HG03064 (cell line): ENCODE data around the gene TMEFF1.

Experiments
- ATAC-seq: cut with Tn5 transposase; IDR thresholded peaks from one replicate; pipeline ENCODE4 v1.9.1; 2021; ENCODE audit warnings: low read depth; ENCODE audit not compliant: unreplicated experiment

Gene TMEFF1

DNA sequence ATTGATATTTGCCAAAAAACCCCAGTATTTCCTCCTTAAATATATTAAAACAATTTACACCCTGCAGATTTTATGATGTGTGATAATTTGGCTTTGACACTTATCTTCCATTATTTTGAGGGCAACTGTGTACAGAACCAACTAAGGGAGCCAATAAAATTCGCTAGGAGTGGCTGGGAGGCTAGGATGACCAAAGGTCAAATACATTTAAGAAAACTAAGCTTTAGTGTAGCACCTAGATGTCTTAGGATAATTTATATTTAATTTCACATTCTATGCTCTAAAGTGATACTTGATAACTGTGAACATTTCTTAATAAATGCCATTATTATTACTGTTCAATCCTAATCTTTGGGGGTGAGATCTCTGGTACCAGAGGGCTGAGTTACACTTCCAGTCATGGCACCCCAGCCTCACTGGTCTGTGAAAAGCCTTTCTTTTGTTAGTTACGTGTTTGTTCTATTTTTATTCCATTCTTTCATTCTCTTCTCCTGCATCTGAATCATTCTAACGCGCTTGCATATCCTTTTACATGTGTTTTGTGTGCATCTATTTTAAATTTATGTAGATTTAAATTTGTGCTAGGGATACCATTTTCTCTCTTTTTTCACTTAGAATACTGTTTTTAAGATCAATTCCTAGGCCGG, 26.9 kb upstream of the TMEFF1 start:
- no peak for ATAC-seq

DNA sequence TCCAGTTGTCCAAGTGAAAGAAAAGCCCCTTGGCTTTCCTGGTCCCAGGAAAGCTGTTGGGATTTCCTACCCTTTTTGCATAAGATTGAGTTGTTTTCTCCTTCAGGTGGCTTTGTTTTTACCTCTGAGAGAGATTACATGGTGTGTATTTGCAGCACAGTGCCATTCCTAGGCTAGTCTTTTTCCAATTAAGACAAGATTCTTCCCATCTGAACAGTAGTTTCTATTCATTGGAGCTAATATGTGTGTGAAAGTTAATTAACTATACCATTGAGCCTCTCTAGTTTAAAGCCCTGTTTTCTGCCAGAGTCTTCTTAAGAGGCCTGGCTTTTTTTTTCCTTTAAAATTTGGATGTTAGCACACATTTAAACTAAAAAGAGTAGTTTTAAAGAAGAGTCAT, 25.9 kb upstream of the TMEFF1 start:
- no peak for ATAC-seq

DNA sequence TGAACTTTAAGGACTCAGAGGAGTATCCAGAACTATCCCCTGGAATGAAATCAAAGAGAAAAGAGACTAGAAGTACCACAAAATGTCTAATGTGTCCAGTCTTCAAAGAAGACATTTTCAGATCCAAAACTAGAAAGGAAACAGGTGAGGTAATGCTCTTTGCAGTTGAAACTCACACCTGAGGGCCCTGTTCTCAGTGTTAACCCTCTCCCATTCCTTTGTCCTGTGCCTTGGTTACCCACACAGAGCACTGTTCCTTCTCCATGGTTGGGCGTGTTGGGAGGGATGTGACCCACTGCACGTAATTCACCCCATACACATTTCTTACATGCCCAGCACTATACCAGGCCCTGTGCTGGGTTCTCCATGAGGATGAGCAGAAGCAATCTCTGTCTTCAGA, 24.7 kb upstream of the TMEFF1 start:
- no peak for ATAC-seq

GRCh38 chr9:100449420-100449819, 23.5 kb upstream of the TMEFF1 start:
- no peak for ATAC-seq

DNA sequence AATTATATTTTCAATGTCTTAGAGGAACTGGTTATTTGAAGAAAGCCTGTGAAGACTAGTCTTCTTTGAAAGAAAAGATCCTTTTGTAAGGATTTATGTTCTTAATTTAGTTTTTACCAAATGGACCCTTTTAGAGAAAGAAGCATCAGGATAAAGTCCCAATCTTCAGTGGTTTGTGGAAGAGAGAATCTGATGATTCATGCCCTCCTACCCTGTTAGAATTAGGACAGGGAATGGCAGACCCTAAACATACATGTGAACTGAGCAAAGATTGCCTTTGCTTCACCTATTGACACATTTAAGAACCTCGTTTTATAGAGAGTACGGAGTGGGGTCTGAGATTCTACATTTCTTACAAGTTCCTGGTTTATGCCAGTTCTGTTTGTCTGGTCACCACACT, 20.1 kb upstream of the TMEFF1 start:
- no peak for ATAC-seq

- ATAC-seq: no peak
These were observed 17.5 kb upstream of the TMEFF1 start for GRCh38 chr9:100455470-100455869.

DNA sequence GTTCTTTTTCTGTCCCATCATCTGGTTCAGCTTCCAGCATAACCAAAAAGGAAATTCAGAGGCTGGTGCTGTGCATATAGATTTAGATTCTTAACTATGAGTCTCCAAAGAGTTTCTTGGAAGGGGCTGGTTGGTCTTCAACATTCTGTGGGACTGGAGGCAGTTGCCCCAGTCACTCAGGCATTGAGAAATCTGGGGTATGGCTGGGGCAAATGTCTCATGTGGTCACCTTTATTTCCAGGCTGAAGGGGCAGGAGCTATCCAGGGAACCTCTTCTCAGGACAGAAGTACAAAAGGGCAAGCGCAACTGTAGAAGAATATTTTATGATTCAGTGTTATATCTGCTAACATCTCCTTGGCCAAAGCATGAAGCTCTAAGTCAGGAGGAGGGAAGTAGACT, 15.4 kb upstream of the TMEFF1 start:
- ATAC-seq: no peak

DNA sequence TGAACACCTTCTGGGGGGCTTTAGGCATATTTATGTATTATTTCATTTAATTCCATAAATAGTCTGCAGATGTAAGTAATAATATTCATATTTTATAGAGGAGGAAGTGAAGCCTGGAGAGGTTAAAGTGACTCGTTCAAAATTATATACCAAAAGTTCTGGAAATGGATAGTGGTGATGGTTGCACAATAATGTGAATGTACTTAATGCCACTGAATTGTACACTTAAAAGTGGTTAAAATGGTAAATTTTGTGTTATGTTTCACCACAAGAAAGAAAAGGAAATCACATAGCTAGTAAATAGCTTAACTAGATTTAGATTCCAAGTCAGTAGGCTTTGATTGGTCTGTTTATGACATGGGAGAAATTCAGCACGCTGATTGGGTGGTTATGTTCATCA, 13.0 kb upstream of the TMEFF1 start:
- no peak for ATAC-seq

- ATAC-seq: no peak
These were observed 7.7 kb upstream of the TMEFF1 start for GRCh38 chr9:100465274-100465673.

DNA sequence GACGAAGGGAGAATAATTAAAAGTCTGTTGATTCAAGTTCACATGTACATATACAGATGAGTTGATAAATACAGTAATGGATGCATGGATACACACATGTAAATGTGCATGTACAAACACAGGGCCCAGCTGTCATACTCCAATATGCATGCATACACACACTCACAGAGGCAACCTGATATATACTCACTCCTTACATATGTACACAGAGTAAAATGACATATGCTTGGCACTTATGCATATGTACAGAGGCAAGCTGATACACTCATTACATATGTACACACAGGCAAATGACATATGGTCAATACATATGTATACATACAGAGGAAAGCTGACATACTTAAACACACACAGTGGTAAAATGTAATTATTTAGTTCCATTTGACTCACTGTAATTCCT, 7.2 kb upstream of the TMEFF1 start:
- no peak for ATAC-seq

DNA sequence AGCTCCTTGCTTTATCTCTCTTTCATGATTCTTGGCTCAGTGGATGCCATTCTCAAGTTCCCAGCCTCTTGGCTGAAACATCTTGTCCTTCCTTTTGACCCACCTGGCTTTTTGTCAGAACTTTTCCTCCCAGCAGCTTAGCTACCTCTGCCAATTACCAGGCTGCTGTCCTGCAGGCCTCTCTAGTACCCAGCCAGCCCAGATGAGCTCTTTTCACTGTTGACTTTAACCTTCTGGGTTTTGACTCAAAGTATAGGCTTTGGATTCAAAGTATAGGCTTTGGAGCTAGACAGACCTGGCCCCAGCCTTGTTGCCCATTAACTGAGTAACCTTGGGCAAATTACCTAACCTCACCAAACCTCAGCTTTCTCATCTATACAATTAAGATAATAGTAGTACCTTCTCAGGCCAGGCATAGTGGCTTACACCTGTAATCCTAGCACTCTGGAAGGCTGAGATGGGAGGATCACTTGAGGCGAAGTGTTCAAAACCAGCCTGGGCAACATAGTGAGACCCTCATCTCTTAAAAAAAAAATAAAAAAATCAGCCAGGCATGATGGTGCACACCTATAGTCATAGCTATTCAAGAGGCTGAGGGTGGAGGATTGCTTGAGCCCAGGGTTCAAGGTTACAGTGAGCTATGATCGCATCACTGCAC, 6.6 kb upstream of the TMEFF1 start:
- ATAC-seq: no peak

- ATAC-seq: no peak
These were observed 6.1 kb upstream of the TMEFF1 start for GRCh38 chr9:100466829-100467221.

- ATAC-seq: no peak
These were observed 4.9 kb upstream of the TMEFF1 start for GRCh38 chr9:100468041-100468440.

DNA sequence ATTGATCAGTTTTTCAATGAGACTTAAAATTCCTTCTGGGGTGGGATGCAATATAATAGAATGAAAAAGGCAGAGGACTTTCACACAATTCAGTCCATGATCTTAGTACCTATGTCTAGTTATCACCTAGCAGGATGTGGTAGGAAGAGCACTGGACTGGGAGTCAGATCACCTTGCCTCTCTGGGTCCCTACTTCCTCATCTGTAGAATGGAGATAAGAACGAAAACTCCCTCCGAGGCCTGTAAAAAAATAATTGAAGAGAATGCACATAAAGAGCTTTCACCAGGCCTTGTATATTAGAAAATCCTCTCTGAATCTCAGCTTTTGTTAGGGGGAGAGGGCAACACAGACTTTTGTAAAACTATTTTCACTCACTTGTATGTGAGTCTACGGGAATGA, 681 bp upstream of the TMEFF1 start:
- ATAC-seq: no peak

- no peak for ATAC-seq
These were observed 530 bp downstream of the TMEFF1 start for GRCh38 chr9:100473276-100474081.

- no peak for ATAC-seq
These were observed 1.4 kb downstream of the TMEFF1 start for GRCh38 chr9:100474082-100474923.

GRCh38 chr9:100474924-100475276, 2.0 kb downstream of the TMEFF1 start:
- no peak for ATAC-seq

DNA sequence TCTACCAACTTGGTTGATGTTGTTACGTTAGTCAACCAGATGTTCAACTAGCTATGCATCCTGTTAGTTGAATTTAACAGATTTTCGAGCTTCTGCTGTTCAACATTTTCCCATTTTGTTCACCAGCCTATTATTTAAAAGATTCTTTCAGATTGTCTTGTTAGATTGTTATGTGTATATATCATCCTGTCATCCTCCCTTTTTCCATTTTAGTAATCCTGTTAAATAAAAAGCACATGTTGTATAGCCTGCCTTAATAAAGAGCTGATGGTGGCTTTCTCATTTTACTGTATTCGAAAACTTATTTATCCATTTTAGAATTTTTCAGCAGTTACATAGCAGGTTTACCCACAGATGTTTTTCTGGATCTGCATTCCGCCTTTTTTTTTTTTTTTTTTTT, 4.3 kb downstream of the TMEFF1 start:
- ATAC-seq: no peak

DNA sequence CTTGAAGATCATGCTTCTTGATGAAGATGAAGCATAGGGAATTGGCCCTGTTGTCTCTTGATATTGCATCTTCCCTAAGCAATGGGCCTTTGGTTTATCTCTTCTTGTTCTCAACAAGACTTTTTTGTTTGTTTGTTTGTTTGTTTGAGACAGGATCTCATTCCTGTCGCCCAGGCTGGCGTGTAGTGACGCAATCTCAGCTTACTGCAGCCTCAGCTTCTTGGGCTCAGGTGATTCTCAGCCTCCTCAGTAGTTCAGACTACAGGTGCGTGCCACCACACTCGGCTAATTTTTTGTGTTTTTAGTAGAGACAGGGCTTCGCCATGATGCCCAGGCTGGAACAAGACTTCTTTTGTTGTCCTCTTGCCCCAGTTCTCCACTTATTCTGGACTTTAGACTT, 5.2 kb downstream of the TMEFF1 start:
- ATAC-seq: no peak

DNA sequence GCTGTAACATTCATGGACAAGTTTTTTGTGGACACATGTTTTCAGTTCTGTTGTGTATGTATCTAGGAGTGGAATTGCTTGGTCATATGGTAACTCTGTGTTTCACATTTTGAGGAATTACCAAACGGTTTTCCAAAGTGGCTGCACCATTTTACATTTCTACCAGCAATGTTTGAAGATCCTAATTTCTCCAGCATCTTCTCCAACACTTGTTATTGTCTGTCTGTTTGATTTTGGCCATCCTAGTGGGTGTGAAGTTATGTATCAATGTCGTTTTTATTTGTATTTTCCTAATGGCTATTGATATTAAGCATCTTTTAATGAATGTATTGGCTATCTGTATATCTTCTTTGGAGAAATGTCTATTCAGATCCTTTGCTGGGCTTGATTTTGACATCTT, 6.9 kb downstream of the TMEFF1 start:
- ATAC-seq: no peak

- no peak for ATAC-seq
These were observed 12.2 kb downstream of the TMEFF1 start for GRCh38 chr9:100485196-100485595.
